HuH-7.5 (cell line): ENCODE data around the gene ANAPC2.

ENCODE experiments used
- DNase-seq: peaks from one replicate; pipeline ENCODE4 v3.0.0; 2011; ENCODE audit warnings: low spot score

The ANAPC2 gene

GRCh38 chr9:137191691-137192447 lies 3.5 kb upstream of the ANAPC2 start:
- DNase-seq, result no peak

- no peak for DNase-seq
Measured at GRCh38 chr9:137191245-137191644, 2.9 kb upstream of the ANAPC2 start.

GRCh38 chr9:137190315-137190856 lies 2.0 kb upstream of the ANAPC2 start:
- no peak for DNase-seq

- DNase-seq, result no peak
Measured at GRCh38 chr9:137189297-137190295, 1.2 kb upstream of the ANAPC2 start.

- DNase-seq, result no peak
Measured at GRCh38 chr9:137188086-137188489, 272 bp downstream of the ANAPC2 start.

GRCh38 chr9:137187386-137187785 lies 974 bp downstream of the ANAPC2 start:
- no peak for DNase-seq

- no peak for DNase-seq
Measured at GRCh38 chr9:137186385-137186784, 2.0 kb downstream of the ANAPC2 start.

- DNase-seq, result no peak
Measured at GRCh38 chr9:137185921-137186320, 2.4 kb downstream of the ANAPC2 start.

GRCh38 chr9:137184881-137185660 lies 3.3 kb downstream of the ANAPC2 start:
- no peak for DNase-seq

GRCh38 chr9:137183980-137184595 lies 4.3 kb downstream of the ANAPC2 start:
- no peak for DNase-seq

- no peak for DNase-seq
Measured at GRCh38 chr9:137182836-137183235, 5.5 kb downstream of the ANAPC2 start.

GRCh38 chr9:137181680-137182079 lies 6.7 kb downstream of the ANAPC2 start:
- DNase-seq, result no peak

GRCh38 chr9:137180491-137180890 lies 7.9 kb downstream of the ANAPC2 start:
- no peak for DNase-seq

GRCh38 chr9:137179761-137180160 lies 8.6 kb downstream of the ANAPC2 start:
- no peak for DNase-seq

GRCh38 chr9:137178939-137179630 lies 9.3 kb downstream of the ANAPC2 start:
- DNase-seq, result no peak

- no peak for DNase-seq
Measured at GRCh38 chr9:137178201-137178938, 10.0 kb downstream of the ANAPC2 start.

GRCh38 chr9:137176302-137177182 lies 11.8 kb downstream of the ANAPC2 start:
- peak; percentile 87 for DNase-seq

GRCh38 chr9:137175345-137175961 lies 12.9 kb downstream of the ANAPC2 start:
- DNase-seq, result no peak
